Esophagus muscularis mucosa (tissue), 4 donors: ENCODE results near the gene ACP4. TPM values are rescaled to one million over a fixed set of nuclear protein-coding genes. Genes with fewer than 3 reads are reported as not detected.

Experiments
- DNase-seq: peaks from one replicate; pipeline ENCODE4 v3.0.0-alpha.2; 2017; ENCODE audit errors: extremely low spot score
- H3K27ac ChIP-seq, 4 donors: fragments of 200-600 bp; sonication (generic); replicated peaks in 1 of 4; 1 replicate in 3 of 4; 2 replicates in 1 of 4; pipeline ENCODE4 v1.5.1; 2016 to 2019; ENCODE audit warnings: mild to moderate bottlenecking in 1 of 4
- H3K27me3 ChIP-seq, 4 donors: fragments of 200-600 bp; sonication (generic); one replicate each; pipeline versions ENCODE4 v1.5.1 to v1.6.0; 2016 to 2019
- H3K36me3 ChIP-seq, 4 donors: fragments of 200-600 bp; sonication (generic); one replicate each; pipeline ENCODE4 v1.5.1; 2016 to 2019
- H3K4me1 ChIP-seq, 4 donors: fragments of 200-600 bp; sonication (generic); one replicate each; pipeline ENCODE4 v1.5.1; 2016 to 2019
- H3K4me3 ChIP-seq, 4 donors: fragments of 200-600 bp; sonication (generic); 1 replicate in 2 of 4; 2 replicates in 2 of 4; pipeline ENCODE4 v1.5.1; 2016 to 2019; ENCODE audit warnings: mild to moderate bottlenecking in 4 of 4, moderate library complexity in 1 of 4
- H3K9me3 ChIP-seq, 4 donors: fragments of 200-600 bp; sonication (generic); 1 replicate in 3 of 4; 2 replicates in 1 of 4; pipeline ENCODE4 v1.5.1; 2016 to 2019
- CTCF ChIP-seq, 3 experiments: fragments of 200-600 bp in 2 of 3; fragments of 450-650 bp in 1 of 3; sonication (generic) in 2 of 3; IDR thresholded peaks; one replicate each; pipeline ENCODE4 v1.5.1; 2017 to 2019; ENCODE audit warnings: antibody characterized with exemption in 3 of 3, mild to moderate bottlenecking in 2 of 3, moderate library complexity in 1 of 3
- EP300 ChIP-seq: sonication (generic); formaldehyde crosslinking; IDR thresholded peaks from one replicate; pipeline ENCODE4 v1.6.1; 2017; ENCODE audit warnings: antibody characterized with exemption
- POLR2A ChIP-seq: fragments of 450-650 bp; IDR thresholded peaks from one replicate; pipeline ENCODE4 v1.6.1; 2017; ENCODE audit warnings: antibody characterized with exemption, moderate library complexity, mild to moderate bottlenecking, low read depth
- POLR2AphosphoS5 ChIP-seq, 2 donors: sonication (generic); formaldehyde crosslinking; IDR thresholded peaks; one replicate each; pipeline ENCODE4 v1.6.1; 2017; ENCODE audit warnings: antibody characterized with exemption in 2 of 2
- WGBS: methylation state at CpG from one replicate; pipeline ENCODE4 v1.1.5; 2018; 5-methylcytosine and 5-hydroxymethylcytosine counted together
- intact Hi-C: fragments of 100-400 bp; cut with DNase I; formaldehyde crosslinking; loops from one replicate; pipeline ENCODE4 v1.15.1; 2023
- total RNA-seq, 4 donors: library from RNA; depleted of rRNA; stranded (reverse); fragments of >200 nt; gene quantifications; one replicate each; pipeline versions ENCODE4 v1.1.0 to v1.2.1, GENCODE V29; 2016

Gene ACP4
- total RNA-seq, 4 donors from 2014 or later = not detected

- no peak overlapping the region for H3K4me3 ChIP-seq
- intact Hi-C loops = no loop called here
- 65% methylated on average over 5 of the region's 5 CpGs for WGBS
- TF ChIP-seq POLR2A (no peak), CTCF (IDR thresholded peaks at IDR 0.05) (no peak), EP300 (no peak), POLR2AphosphoS5 (IDR thresholded peaks at IDR 0.05) (no peak)
- no peak overlapping the region for H3K27ac ChIP-seq
- no peaks in the 10 kb centered on the region for H3K9me3 ChIP-seq
- H3K36me3 ChIP-seq = no peaks in the 10 kb centered on the region
- peaks cover 0 to 66% (median 6%) of the 10 kb centered on the region in 4 donors for H3K27me3 ChIP-seq
- DNase-seq = no peak
- no peaks in the 10 kb centered on the region for H3K4me1 ChIP-seq
Measured at GRCh38 chr19:50829801-50830200, 39.6 kb downstream of the ACP4 start.

GRCh38 chr19:50830266-50831025, 40.2 kb downstream of the ACP4 start:
- no peak overlapping the region for H3K27ac ChIP-seq
- peaks cover 0 to 72% (median 6%) of the 10 kb centered on the region in 4 donors for H3K27me3 ChIP-seq
- peaks cover 4 to 6% (median 4%) of the 10 kb centered on the region in 4 donors for H3K4me1 ChIP-seq
- intact Hi-C loops = no loop called here
- H3K4me3 ChIP-seq = no peak overlapping the region
- TF ChIP-seq EP300 (no peak), POLR2AphosphoS5 (IDR thresholded peaks at IDR 0.05) (no peak), CTCF (IDR thresholded peaks at IDR 0.05) (no peak), POLR2A (no peak)
- DNase-seq = no peak
- no peaks in the 10 kb centered on the region for H3K9me3 ChIP-seq
- WGBS = 51% methylated on average over 17 of the region's 17 CpGs
- H3K36me3 ChIP-seq = no peaks in the 10 kb centered on the region

- H3K4me3 ChIP-seq = no peak overlapping the region
- peaks cover 0 to 78% (median 6%) of the 10 kb centered on the region in 4 donors for H3K27me3 ChIP-seq
- intact Hi-C loops = no loop called here
- TF ChIP-seq POLR2AphosphoS5 (IDR thresholded peaks at IDR 0.05) (no peak), POLR2A (no peak), CTCF (IDR thresholded peaks at IDR 0.05) (no peak), EP300 (no peak)
- DNase-seq = no peak
- peaks cover 7 to 11% (median 10%) of the 10 kb centered on the region in 4 donors for H3K4me1 ChIP-seq
- no peak overlapping the region for H3K27ac ChIP-seq
- H3K36me3 ChIP-seq = no peaks in the 10 kb centered on the region
- no CpG with 5 or more reads among the region's 7 CpGs for WGBS
- H3K9me3 ChIP-seq = no peaks in the 10 kb centered on the region
Measured at GRCh38 chr19:50831026-50831396, 40.8 kb downstream of the ACP4 start.

- no peak for DNase-seq
- Histone ChIP-seq H3K36me3 (no peaks in the 10 kb centered on the region), H3K27me3 (peaks cover 0 to 78% (median 3%) of the 10 kb centered on the region in 4 donors), H3K9me3 (no peaks in the 10 kb centered on the region), H3K27ac (no peak overlapping the region), H3K4me3 (no peak overlapping the region), H3K4me1 (peaks cover 7 to 20% (median 14%) of the 10 kb centered on the region in 4 donors)
- TF ChIP-seq POLR2A (no peak), POLR2AphosphoS5 (IDR thresholded peaks at IDR 0.05) (no peak), CTCF (IDR thresholded peaks at IDR 0.05) (no peak), EP300 (no peak)
- WGBS = 78% methylated on average over 8 of the region's 8 CpGs
- intact Hi-C loops = no loop called here
Measured at GRCh38 chr19:50832666-50833065, 42.5 kb downstream of the ACP4 start.
